ENCODE data around the gene CAPN9.

CAPN9 gene

GRCh38 chr1:230728710-230729392, 18.3 kb upstream of the CAPN9 start:
- TF ChIP-seq CTCF (IDR thresholded peaks at IDR 0.05) (no peak), ZFX (IDR thresholded peaks at IDR 0.05; ENCODE audit: borderline replicate concordance) (no peak)

GRCh38 chr1:230730977-230731376, 16.2 kb upstream of the CAPN9 start:
- no peak overlapping the region for H3K27ac ChIP-seq
- TF ChIP-seq ZFX (IDR thresholded peaks at IDR 0.05; ENCODE audit: borderline replicate concordance) (no peak), CTCF (IDR thresholded peaks at IDR 0.05) (no peak)

More at GRCh38 chr1:230728710-230729392, 18.3 kb upstream of the CAPN9 start:
- H3K27ac ChIP-seq: no peak overlapping the region

GRCh38 chr1:230735447-230735846, 11.7 kb upstream of the CAPN9 start:
- H3K27ac ChIP-seq: no peak overlapping the region
- TF ChIP-seq CTCF (IDR thresholded peaks at IDR 0.05) (no peak), ZFX (IDR thresholded peaks at IDR 0.05; ENCODE audit: borderline replicate concordance) (no peak)

- TF ChIP-seq CTCF (IDR thresholded peaks at IDR 0.05) (no peak), ZFX (IDR thresholded peaks at IDR 0.05; ENCODE audit: borderline replicate concordance) (no peak)
- no peak overlapping the region for H3K27ac ChIP-seq
Measured at GRCh38 chr1:230737622-230738262, 9.4 kb upstream of the CAPN9 start.

GRCh38 chr1:230739564-230740290, 7.5 kb upstream of the CAPN9 start:
- no peak overlapping the region for H3K27ac ChIP-seq
- no peak for TF ChIP-seq ZFX (IDR thresholded peaks at IDR 0.05; ENCODE audit: borderline replicate concordance)
- no peak for TF ChIP-seq CTCF (IDR thresholded peaks at IDR 0.05)

- no peak overlapping the region for H3K27ac ChIP-seq
- TF ChIP-seq CTCF (IDR thresholded peaks at IDR 0.05) (no peak), ZFX (IDR thresholded peaks at IDR 0.05; ENCODE audit: borderline replicate concordance) (no peak)
Measured at GRCh38 chr1:230743899-230744298, 3.3 kb upstream of the CAPN9 start.

- TF ChIP-seq CTCF (IDR thresholded peaks at IDR 0.05): no peak
- no peak for TF ChIP-seq ZFX (IDR thresholded peaks at IDR 0.05; ENCODE audit: borderline replicate concordance)
- H3K27ac ChIP-seq: no peak overlapping the region
Measured at GRCh38 chr1:230744382-230744781, 2.8 kb upstream of the CAPN9 start.

Data from 22Rv1 (cell line).